ENCODE results near the gene AMOTL2.

AMOTL2 gene

GRCh38 chr3:134369231-134369741, 5.0 kb downstream of the AMOTL2 start:
- no peak overlapping the region for H3K27ac ChIP-seq (ENCODE audit: low read length)
- H3K4me2 ChIP-seq (ENCODE audit: low read length): no peak overlapping the region

DNA sequence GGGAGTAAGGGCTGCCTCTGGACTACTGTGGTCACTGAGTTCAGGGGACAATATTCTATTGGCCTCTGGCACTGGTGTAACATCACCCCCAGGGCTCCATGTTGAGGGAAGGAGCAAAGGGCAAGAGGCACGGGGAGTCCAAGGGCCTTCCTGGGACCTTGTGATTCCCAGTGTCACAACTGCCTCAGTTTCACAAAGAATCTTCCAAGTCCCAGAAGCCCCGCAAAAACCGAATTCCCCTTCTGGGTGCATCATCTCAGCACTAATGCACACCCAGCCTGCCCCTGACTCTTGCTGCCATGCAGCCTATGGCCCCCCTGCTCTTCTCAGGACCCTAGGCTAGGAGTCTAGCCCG, 5.5 kb downstream of the AMOTL2 start:
- Histone ChIP-seq H3K27me3 (ENCODE audit: low read depth, low read length) (no peaks in the 10 kb centered on the region), H3K4me2 (ENCODE audit: low read length) (no peak overlapping the region), H3K4me3 (ENCODE audit: low read length) (no peak overlapping the region), H3K36me3 (replicated peaks; ENCODE audit: low read depth, low read length) (no peaks in the 10 kb centered on the region), H4K20me1 (ENCODE audit: insufficient read depth, low read length) (no peaks in the 10 kb centered on the region), H2AFZ (ENCODE audit: low read depth, low read length) (no peak overlapping the region), H3K4me1 (ENCODE audit: low read length) (no peaks in the 10 kb centered on the region), H3K79me2 (ENCODE audit: low read length) (no peaks in the 10 kb centered on the region), H3K9me3 (ENCODE audit: insufficient read depth, low read length) (no peaks in the 10 kb centered on the region), H3K9ac (ENCODE audit: low read length) (no peak overlapping the region), H3K27ac (ENCODE audit: low read length) (no peak overlapping the region)
- no peak for TF ChIP-seq EZH2phosphoT487 (IDR thresholded peaks at IDR 0.05; ENCODE audit: low read depth)
- TF ChIP-seq, protein P1, sequence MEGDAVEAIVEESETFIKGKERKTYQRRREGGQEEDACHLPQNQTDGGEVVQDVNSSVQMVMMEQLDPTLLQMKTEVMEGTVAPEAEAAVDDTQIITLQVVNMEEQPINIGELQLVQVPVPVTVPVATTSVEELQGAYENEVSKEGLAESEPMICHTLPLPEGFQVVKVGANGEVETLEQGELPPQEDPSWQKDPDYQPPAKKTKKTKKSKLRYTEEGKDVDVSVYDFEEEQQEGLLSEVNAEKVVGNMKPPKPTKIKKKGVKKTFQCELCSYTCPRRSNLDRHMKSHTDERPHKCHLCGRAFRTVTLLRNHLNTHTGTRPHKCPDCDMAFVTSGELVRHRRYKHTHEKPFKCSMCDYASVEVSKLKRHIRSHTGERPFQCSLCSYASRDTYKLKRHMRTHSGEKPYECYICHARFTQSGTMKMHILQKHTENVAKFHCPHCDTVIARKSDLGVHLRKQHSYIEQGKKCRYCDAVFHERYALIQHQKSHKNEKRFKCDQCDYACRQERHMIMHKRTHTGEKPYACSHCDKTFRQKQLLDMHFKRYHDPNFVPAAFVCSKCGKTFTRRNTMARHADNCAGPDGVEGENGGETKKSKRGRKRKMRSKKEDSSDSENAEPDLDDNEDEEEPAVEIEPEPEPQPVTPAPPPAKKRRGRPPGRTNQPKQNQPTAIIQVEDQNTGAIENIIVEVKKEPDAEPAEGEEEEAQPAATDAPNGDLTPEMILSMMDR (IDR thresholded peaks at IDR 0.05; ENCODE audit: low read depth, low read length): no peak

More at GRCh38 chr3:134369231-134369741, 5.0 kb downstream of the AMOTL2 start:
- H3K9me3 ChIP-seq (ENCODE audit: insufficient read depth, low read length): no peaks in the 10 kb centered on the region
- no peaks in the 10 kb centered on the region for H3K27me3 ChIP-seq (ENCODE audit: low read depth, low read length)
- no peaks in the 10 kb centered on the region for H3K36me3 ChIP-seq (replicated peaks; ENCODE audit: low read depth, low read length)
- no peak overlapping the region for H2AFZ ChIP-seq (ENCODE audit: low read depth, low read length)
- no peak for TF ChIP-seq EZH2phosphoT487 (IDR thresholded peaks at IDR 0.05; ENCODE audit: low read depth)
- TF ChIP-seq, protein P1 (IDR thresholded peaks at IDR 0.05; ENCODE audit: low read depth, low read length): no peak
- no peaks in the 10 kb centered on the region for H4K20me1 ChIP-seq (ENCODE audit: insufficient read depth, low read length)
- H3K79me2 ChIP-seq (ENCODE audit: low read length): no peaks in the 10 kb centered on the region
- H3K4me1 ChIP-seq (ENCODE audit: low read length): no peaks in the 10 kb centered on the region
- no peak overlapping the region for H3K9ac ChIP-seq (ENCODE audit: low read length)
- H3K4me3 ChIP-seq (ENCODE audit: low read length): no peak overlapping the region

- Histone ChIP-seq H3K27me3 (ENCODE audit: low read depth, low read length) (no peaks in the 10 kb centered on the region), H3K4me2 (ENCODE audit: low read length) (no peak overlapping the region), H3K9ac (ENCODE audit: low read length) (no peak overlapping the region), H2AFZ (ENCODE audit: low read depth, low read length) (no peak overlapping the region), H3K27ac (ENCODE audit: low read length) (no peak overlapping the region), H3K36me3 (replicated peaks; ENCODE audit: low read depth, low read length) (no peaks in the 10 kb centered on the region), H4K20me1 (ENCODE audit: insufficient read depth, low read length) (no peaks in the 10 kb centered on the region), H3K9me3 (ENCODE audit: insufficient read depth, low read length) (no peaks in the 10 kb centered on the region), H3K4me3 (ENCODE audit: low read length) (no peak overlapping the region), H3K79me2 (ENCODE audit: low read length) (no peaks in the 10 kb centered on the region), H3K4me1 (ENCODE audit: low read length) (no peaks in the 10 kb centered on the region)
- no peak for TF ChIP-seq EZH2phosphoT487 (IDR thresholded peaks at IDR 0.05; ENCODE audit: low read depth)
- TF ChIP-seq, protein P1 (IDR thresholded peaks at IDR 0.05; ENCODE audit: low read depth, low read length): no peak
Measured at GRCh38 chr3:134367869-134368750, 6.1 kb downstream of the AMOTL2 start.

GRCh38 chr3:134366928-134367811, 7.1 kb downstream of the AMOTL2 start:
- no peaks in the 10 kb centered on the region for H4K20me1 ChIP-seq (ENCODE audit: insufficient read depth, low read length)
- no peak overlapping the region for H3K4me3 ChIP-seq (ENCODE audit: low read length)
- no peaks in the 10 kb centered on the region for H3K9me3 ChIP-seq (ENCODE audit: insufficient read depth, low read length)
- H2AFZ ChIP-seq (ENCODE audit: low read depth, low read length): no peak overlapping the region
- no peaks in the 10 kb centered on the region for H3K4me1 ChIP-seq (ENCODE audit: low read length)
- no peaks in the 10 kb centered on the region for H3K27me3 ChIP-seq (ENCODE audit: low read depth, low read length)
- H3K9ac ChIP-seq (ENCODE audit: low read length): no peak overlapping the region
- H3K4me2 ChIP-seq (ENCODE audit: low read length): no peak overlapping the region
- TF ChIP-seq, protein P1 (IDR thresholded peaks at IDR 0.05; ENCODE audit: low read depth, low read length): no peak
- no peak for TF ChIP-seq EZH2phosphoT487 (IDR thresholded peaks at IDR 0.05; ENCODE audit: low read depth)
- H3K79me2 ChIP-seq (ENCODE audit: low read length): no peaks in the 10 kb centered on the region
- H3K27ac ChIP-seq (ENCODE audit: low read length): no peak overlapping the region
- no peaks in the 10 kb centered on the region for H3K36me3 ChIP-seq (replicated peaks; ENCODE audit: low read depth, low read length)

Measured in OCI-LY3 (cell line).